GM19372 (cell line): ENCODE results near the gene TRIO.

ENCODE experiments used
- ATAC-seq: cut with Tn5 transposase; IDR thresholded peaks from one replicate; pipeline ENCODE4 v1.9.1; 2021; ENCODE audit warnings: mild to moderate bottlenecking, low read depth, moderate library complexity; ENCODE audit not compliant: unreplicated experiment

TRIO gene

DNA sequence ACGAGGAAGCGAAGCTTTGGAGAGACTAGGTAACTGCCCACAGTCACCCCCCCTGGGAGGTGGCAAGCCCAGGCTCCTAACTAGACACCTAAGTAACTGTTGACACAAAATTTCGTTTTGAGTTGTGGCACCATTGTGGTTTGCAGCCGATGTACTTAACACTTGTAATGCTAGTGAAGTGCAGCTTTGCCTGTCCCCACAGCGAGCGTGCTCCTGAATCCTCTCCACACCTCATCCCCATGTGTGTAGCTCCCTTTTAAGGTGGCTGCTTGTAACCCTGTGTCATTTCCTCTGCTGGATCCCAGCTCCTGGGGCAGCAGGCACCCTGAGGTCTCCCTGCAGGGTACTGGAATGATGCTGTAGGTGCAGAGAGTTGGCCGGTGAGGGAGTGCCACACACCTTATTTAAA, 114.9 kb downstream of the TRIO start:
- no peak for ATAC-seq

DNA sequence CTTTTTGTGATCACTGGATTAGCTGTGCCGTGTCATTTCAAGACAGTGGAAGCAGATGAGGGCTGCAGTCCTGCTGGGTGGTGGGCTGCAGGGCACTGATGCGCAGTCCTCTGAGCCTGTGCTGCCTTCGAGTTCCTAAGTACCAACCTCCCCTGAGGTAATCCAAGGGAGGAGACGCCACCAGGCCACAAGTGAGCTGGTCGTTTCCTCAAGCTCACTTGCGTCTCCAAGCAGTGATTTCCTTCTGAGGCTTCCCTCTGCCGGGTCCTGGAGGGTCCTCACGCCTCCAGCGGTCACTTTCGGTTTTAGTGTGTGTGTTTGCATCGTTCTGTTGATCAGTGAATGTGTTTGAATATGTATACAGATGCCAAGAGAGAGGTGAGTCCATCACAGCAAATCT, 115.7 kb downstream of the TRIO start:
- ATAC-seq, result no peak

DNA sequence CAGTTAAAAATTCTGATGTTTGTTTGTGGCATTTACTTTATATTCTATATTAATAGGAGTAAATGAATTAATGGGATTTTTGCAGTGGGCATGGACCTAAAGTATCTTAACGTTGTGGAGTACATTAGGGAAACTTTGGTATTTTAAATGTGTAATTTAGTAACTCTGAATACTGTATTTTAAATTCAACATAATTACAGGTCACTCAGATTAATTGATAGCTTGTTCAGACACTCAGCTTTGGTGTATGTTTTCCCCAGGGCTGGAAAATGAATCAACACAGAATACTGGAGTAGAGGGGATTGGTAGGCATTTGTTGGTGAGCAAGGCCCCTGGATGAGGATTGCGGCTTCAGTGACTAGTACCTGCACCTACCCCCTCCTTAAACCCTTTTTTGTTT, 117.5 kb downstream of the TRIO start:
- ATAC-seq, result no peak

DNA sequence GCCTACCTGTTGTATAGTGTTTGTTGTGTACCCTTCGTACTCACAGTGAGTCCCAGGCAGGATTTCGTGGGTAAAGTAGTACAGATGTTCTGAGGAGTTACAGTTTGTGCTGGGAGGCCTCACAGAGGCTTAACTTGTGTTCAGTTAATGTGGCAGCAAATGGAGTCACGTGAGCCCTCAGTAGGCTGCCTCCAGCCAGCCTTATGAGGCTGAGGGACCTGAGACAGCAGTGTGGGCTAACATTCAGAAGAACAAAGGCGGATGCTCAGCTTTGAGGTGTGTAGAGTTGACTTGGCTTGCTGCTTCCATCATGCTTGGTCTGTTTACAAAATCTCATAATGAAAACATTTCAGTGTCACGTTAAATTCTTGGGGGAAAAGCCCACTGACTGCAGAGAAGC, 118.1 kb downstream of the TRIO start:
- ATAC-seq, result no peak

DNA sequence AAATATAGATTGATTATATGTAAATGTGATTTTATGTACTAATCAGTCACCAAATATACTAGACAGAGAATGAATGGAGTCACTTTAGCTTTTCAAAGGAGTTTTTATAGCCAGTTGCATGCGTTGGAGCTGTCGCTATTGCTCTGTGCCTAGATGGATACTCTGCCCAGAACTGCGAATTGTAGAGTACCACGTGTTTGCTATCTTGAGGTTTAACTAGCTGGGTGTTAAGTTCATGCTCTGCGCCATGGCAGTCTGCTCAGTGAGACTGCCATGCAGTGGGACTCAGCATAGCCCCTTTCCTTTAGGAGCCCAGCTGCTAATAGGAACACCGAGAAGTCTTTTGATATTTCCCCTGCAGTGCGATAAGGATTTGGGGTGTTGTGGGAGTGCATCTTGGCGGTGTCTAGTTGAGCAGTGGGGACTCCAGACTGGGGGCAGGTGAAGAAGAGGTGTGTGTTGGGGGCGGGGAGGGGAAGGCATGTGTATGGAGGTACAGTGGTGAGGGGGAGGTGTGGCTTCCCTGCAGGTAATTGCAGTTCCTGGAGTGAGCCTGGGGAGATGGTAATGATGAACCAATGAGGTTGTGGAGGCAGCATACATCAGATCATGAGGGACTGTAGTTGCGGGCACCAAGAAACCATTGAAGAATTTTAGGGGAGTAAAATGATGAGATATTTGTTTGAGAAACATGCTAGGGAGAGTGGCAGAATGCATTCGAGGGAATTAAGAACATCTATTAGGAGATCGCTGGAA, 118.9 kb downstream of the TRIO start:
- ATAC-seq, result no peak

DNA sequence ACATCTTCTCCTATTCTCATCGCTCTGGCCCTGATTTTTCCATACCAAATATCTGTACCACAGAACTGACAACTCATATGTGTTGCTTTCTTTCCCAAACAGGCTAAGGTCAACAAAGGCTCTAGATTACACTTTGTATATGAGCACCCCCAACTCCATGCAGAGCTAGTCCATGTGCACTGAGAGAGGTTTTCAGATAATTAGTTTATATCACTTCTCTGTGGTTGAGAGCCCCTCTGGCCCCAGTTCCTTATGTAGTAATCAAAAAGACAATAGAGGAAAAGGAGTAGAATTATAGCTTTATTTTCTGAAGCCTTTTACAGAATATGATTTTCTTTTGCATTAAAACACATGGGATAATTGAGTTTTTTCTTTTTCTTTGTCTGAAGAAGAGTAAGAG, 120.0 kb downstream of the TRIO start:
- no peak for ATAC-seq

DNA sequence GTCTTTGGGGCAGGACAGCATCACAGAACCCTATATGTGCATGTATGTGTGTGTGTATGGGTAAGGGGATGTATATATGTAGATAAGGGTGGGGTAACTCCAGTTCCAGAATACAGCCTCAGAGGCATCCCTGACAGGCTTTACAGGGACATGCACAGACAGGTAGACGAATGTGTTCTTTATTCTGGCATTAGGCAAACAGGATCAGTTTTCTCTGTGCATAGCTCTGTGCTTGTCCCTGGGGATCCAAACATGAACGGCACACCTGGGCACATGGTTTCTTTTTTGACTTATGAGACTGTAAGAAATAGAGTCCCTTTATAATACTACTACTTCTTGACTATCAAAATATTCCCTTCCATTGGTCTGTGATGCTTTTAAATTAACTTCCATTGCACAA, 120.6 kb downstream of the TRIO start:
- ATAC-seq, result no peak

DNA sequence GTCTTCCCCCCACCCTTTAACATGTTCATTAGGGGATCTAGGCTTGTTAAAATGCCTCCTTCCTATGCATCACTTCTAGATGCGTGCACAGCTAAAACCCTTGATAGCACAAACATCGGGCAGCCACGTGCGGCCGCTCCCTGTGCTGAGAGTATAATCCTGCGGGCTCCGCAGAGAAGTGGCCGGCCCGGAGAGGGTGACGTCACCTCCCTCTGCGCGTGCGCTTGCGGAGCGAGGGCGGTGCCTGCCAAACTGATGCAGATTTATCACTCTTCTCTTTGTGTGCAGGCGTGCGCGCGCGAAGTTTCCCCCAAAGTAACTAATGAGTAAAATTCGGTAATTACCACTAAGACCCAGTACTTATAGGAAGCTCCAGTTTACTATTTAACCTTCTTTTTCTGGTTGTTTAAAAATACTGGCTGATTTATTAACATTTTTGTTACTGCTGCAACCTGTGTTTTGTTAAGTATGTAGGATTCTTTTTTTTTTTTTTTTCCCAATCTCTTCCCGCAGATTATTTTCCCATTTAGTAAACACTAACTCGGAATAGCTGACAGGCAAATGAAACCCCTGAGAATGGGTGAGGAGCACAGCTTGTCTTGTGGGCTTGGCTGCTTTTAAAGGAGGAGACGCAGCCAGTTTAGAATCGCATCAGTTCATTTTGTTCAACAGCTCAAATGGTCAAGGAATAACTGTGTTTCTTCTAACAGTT, 121.6 kb downstream of the TRIO start:
- peak; percentile 92 for ATAC-seq

DNA sequence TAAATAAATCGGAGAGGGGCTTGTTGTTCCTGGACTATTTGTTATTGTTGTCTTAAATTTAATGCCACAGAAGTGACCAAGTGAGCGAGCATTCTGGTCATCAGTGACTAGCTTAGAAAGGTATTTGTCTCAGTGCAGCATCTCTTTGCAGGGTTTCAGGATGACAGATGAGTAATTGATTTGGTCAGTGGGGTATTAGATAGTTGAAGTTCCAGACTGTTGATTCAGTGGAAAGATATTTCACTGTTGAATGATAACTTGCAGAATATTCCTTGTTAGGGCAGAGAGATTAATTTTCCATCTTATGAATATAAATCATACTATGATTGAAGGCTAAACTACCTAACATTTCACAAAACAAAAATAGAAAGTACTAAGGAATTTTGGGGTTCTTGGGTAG, 122.4 kb downstream of the TRIO start:
- no peak for ATAC-seq

DNA sequence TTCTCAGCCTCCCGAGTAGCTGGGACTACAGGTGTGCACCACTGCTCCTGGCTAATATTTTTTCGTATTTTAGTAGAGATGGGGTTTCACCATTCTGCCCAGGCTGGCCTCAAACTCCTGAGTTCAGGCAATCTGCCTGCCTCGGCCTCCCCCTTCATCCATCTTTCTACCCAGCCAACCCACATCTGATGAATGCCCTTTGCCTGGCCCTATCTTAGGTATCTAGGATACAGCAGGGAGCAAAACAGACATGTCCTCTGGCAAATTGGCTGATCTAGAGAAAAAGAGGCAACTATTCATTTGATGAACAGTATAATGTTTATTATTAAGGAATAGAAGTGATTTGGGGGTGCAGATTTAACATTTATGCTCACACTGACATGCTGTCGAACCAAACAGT, 123.0 kb downstream of the TRIO start:
- no peak for ATAC-seq

DNA sequence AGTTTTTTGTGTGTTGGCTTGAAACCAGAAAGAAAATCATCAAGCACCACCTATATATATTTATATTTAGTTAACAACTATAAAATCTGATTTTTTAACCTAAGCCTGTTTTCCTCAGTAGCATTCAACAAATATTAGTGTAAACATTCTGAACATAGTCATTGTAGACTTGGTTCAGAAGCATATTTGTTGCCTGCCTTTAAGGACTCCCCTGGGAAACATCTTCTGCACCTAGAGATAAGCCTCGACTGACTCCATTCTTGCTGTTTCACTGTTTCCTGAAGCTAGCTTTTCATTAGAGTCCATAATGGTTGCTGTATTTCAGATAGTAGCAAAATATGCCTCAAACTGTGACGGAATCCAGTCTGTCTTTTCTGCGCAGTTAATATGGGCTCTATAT, 123.5 kb downstream of the TRIO start:
- no peak for ATAC-seq

DNA sequence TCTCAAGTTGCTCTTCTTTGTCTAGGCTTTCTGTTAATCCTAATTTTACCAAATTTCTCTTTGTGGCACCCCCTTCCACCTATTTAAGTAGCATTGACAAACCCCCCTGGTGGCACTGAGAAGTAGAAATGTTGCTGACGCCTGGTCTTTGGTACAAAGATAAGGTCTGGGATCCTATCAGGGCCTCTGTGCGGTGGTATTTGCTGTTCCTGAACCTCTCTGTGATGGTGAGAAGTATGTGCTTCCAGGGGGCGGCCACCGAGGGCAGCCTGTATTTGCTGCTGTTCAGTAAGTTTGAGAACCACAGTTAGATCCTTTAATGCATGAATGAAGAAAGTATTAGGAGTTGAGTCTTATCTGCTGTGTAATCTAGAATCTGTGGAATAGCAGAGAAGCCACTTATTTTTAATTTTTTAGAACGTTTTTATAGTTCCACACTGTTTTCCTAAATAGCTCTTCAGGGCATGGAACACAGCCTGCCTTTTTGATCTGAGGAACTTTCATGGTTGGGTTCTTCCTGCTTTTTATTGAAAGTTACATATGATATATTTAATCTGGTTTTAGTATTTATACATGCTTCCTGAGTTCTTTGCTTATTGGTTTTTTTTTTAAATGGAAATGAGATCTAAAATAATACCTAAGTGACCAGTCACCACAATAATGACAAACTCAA, 124.2 kb downstream of the TRIO start:
- no peak for ATAC-seq

DNA sequence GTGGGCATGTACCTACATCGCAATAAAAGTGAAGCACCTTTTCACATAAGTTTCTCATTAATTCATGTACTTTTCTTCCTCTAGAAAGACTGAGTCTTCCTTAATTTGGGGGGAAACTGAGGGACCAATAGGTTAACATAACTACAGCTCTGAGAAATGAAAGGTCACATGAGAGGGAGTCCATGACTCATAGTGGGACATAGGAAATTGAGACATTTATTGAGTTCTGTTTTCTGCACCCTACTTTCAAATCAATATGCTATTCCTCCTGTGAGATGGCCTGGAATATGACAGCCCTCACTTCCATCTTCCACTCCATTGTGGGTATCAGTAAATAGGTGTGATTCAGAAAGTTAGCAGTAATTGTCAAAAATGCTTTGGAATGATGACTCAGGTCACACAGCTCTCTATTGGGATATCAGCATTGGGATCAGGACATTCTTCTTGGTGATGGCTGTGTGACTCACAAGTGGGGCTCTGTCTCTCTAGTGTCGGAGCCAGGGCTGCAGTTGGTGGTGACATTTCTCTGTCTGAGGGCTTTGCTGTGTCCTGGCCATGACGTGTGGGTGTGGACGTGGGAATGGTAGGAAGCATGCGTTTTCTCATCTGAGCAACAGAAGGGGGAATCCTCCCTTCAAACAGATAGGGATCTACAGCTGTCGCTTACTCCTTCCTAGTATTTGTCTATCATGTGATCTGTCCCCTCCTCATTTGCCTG, 125.0 kb downstream of the TRIO start:
- no peak for ATAC-seq

DNA sequence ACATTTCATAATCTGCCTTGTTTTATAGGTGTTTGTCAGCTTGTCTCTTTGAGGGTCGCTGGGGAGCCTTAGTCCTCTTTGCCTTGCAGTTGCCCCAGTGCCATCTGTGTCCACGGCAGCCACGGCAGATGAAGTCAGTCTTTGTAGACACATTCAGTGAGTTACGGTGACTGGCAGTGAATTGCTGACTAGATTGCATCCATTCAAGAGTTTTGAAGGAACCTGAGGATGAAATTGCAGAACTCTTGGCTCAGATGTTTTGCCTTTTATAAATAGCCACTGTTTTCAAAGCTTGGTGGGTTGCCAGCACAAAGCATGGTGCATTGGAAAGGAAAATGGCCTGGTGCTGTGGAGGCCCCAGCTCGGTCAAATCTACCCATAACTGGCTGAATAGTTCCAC, 125.6 kb downstream of the TRIO start:
- no peak for ATAC-seq

DNA sequence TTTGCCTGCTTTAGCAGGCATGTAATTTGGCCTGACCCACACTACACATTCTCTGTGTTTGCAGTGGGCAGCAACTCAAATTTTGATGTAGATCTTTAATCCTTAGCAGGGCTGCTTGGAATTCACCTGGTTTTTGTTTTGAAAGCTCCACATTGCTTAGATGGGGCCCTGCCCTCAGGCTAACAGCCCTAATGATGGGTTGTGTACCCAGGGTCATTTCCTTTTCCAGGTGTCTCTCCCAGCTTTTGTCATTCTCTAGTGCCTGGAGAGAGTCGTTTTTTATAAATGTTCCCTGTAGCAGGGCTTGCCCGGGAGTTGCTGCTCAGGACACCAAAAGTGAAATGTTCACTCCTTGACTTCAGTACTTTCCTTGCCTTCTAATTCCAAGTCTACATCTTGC, 126.3 kb downstream of the TRIO start:
- ATAC-seq, result no peak

DNA sequence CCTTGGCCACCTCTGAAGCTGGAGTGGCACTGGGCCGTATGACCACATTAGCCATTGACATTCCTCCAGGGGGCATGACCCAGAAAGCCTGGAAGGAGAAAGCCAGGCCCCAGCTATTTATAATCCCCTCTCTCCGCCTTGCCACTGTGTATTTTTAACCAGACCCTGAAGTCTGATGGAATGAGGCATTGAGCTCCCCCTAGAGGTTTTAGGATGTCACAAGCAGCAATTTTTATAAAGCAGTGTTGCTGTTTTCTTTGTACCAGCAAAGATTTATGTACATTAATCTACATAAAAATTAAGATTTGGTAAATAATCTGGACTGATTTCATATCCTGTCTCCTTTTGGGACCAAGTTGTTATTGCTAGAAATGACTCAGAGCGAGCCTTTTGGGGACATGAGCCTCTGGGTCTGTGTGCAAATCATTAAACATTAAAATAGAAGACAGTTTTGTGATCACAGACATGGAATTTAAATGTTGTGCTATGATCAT, 127.1 kb downstream of the TRIO start:
- ATAC-seq, result no peak

DNA sequence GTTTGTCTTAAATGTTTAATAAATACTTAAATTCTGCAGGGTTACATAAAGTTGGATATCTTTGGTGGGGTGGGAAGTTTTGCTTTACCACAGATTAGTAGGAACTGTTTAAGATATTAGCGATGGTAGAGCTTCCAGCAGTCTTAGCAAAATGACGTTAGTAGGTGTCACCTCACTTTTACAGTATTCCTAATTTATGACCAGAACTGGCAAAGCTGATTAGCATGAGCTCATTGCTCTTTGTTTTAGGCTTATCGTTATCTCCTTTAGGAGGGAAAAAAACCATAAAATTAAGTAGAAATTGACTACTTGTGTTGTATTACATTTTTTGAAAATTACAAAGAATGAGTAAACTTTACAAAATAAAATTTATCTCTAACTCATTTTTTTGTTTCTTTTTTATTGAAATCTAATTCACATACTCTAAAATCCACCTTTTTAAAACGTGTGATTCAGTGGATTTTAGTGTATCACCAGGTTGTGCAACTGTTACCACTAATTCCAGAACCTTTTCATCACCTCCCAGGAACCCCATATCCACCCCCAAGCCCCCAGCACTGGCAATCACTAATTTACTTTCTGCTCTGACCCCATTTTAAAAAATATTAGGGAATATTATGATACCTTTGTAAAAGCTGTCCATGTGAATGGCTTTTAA, 129.5 kb downstream of the TRIO start:
- ATAC-seq, result no peak

DNA sequence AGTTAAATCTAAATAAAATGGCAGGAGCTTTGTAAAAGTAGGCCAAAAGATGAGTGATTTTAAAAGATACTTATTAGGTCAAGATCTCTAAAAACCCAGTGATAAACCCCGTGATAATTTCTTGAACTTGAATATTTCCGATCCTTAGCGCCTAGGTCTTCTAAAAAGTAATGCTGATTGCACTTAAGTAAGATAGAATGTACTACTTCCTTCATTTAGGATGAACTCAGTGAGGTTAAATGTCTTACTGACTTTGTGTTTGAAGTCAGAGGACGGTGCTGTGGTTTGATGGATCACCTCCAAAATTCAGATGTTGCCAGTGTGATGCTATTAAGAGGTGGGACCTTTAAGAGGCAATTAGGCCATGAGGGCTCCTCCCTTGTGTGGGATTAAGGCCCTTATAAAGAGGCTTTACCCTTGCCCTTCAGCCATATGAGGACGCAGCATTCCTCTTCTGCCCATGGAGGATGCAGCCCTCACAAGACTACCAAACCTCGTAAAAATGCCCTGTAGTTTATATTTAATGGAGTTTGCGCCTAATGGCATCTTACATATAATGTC, 130.1 kb downstream of the TRIO start:
- ATAC-seq, result no peak

DNA sequence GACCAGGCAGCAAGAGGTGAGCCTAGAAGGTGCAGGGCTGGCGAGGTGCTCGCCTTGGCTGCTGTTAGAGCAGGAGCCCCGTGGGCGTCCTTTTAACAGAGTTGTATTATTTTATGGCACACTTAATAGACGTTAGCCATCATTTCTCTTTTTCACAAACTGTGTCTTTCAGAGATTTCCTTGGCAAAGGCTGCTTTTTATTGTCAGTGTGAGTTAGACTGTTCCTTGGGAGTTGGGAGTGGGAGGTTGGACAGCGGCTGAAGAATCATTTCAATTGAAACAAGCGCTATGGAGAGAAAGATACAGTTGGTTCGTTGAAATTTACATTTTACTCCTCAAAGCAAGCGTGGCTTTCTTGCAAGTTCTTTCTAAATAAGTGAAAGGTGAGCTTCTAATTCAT, 133.2 kb downstream of the TRIO start:
- no peak for ATAC-seq
